ENCODE data around the gene NF1. TPM values are rescaled to one million over a fixed set of nuclear protein-coding genes. Genes with fewer than 3 reads are reported as not detected.

Gene NF1
- total RNA-seq, 2 experiments from 2014 or later = 15.5 to 18.7 TPM

DNA sequence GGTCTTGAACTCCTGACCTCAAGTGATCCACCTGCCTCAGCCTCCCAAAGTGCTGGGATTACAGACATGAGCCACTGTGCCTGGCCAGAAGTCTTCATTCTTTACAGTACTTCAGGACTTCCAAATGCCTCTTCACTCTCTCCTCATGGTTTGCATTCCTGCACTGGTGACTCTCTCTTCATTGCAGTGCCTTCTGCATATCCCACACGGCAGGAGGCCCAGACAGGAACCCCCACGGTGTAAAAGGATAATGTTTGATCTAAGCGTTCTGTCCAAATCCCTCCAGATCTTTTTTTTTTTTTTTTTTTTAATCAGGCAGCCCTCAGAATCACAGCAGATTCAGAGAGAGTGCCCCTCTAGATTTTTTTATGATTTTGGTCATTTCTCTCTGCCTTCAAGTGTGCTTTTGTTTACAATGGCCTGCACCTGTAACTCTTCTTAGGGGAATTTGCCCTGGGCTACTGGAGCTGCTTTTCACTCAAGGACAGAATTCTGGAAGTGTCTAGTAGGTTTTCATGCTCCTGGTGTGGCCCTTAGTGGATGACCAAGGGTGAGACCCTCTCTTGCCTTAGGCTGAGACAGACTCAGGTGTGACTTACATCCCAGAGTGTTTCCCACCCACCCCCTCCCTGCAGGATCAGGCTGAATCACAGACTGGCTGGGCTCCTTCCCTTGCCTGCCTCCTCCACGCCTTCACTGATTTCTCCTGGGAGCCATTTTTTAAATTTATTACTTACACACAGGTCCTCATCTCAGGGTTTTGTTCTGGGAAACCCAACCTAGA lies 19.8 kb upstream of the NF1 start:
- Histone ChIP-seq H3K9me3 (ENCODE audit: control insufficient read depth in 1 of 2, insufficient read depth in 1 of 2, low read length in 2 of 2) (no peaks in the 10 kb centered on the region), H3K4me1 (ENCODE audit: insufficient read depth, low read length) (no peaks in the 10 kb centered on the region), H3K27me3 (ENCODE audit: control insufficient read depth in 1 of 2, insufficient read depth in 2 of 2, low read length in 2 of 2) (no peaks in the 10 kb centered on the region), H3K36me3 (ENCODE audit: insufficient read depth, low read length) (no peaks in the 10 kb centered on the region), H3K27ac (ENCODE audit: low read depth in 1 of 2, low read length in 2 of 2) (no peak overlapping the region), H3K4me3 (ENCODE audit: low read length) (no peak overlapping the region)
- TF ChIP-seq, protein P1, sequence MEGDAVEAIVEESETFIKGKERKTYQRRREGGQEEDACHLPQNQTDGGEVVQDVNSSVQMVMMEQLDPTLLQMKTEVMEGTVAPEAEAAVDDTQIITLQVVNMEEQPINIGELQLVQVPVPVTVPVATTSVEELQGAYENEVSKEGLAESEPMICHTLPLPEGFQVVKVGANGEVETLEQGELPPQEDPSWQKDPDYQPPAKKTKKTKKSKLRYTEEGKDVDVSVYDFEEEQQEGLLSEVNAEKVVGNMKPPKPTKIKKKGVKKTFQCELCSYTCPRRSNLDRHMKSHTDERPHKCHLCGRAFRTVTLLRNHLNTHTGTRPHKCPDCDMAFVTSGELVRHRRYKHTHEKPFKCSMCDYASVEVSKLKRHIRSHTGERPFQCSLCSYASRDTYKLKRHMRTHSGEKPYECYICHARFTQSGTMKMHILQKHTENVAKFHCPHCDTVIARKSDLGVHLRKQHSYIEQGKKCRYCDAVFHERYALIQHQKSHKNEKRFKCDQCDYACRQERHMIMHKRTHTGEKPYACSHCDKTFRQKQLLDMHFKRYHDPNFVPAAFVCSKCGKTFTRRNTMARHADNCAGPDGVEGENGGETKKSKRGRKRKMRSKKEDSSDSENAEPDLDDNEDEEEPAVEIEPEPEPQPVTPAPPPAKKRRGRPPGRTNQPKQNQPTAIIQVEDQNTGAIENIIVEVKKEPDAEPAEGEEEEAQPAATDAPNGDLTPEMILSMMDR (IDR thresholded peaks at IDR 0.05) = no peak
- intact Hi-C loops (cut with DNase I, micrococcal nuclease) = no loop called here
- H3K4me1 Mint-ChIP-seq (ENCODE audit: low read depth) = no peaks in the 10 kb centered on the region
- ChIA-PET CTCF (no interaction called here), POLR2A (no interaction called here)
- no peak for DNase-seq
- H3K9me3 Mint-ChIP-seq = no peaks in the 10 kb centered on the region
- H3K36me3 Mint-ChIP-seq (ENCODE audit: low read depth) = no peaks in the 10 kb centered on the region
- no peak for ATAC-seq (ENCODE audit: poor library complexity)
- H3K27me3 Mint-ChIP-seq = no peaks in the 10 kb centered on the region
- H3K4me3 Mint-ChIP-seq = no peak overlapping the region
- H3K27ac Mint-ChIP-seq = no peak overlapping the region

DNA sequence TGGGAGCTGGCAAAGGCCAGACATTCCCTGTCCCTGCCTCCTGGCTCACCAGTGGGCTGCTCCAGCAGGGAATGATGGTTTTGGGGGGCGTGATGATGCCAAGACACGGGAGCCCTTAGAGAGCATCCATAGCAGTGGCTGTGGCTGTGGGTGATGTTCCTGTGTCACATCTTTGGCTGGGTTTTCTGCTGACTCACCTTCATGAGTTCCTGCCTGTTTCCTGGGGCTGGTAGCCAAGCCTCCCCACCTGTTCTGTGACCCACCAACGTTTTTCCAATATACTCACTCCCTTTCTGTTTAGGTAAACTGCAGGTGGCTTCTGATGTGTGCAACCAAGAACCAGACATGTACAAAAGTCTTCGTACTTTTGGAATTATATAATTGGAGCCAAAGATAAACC lies 16.5 kb upstream of the NF1 start:
- TF ChIP-seq, protein P1 (IDR thresholded peaks at IDR 0.05) = no peak
- Histone ChIP-seq H3K36me3 (ENCODE audit: insufficient read depth, low read length) (no peaks in the 10 kb centered on the region), H3K27me3 (ENCODE audit: control insufficient read depth in 1 of 2, insufficient read depth in 2 of 2, low read length in 2 of 2) (no peaks in the 10 kb centered on the region), H3K4me3 (ENCODE audit: low read length) (no peak overlapping the region), H3K4me1 (ENCODE audit: insufficient read depth, low read length) (no peaks in the 10 kb centered on the region), H3K9me3 (ENCODE audit: control insufficient read depth in 1 of 2, insufficient read depth in 1 of 2, low read length in 2 of 2) (no peaks in the 10 kb centered on the region), H3K27ac (ENCODE audit: low read depth in 1 of 2, low read length in 2 of 2) (no peak overlapping the region)
- H3K9me3 Mint-ChIP-seq = no peaks in the 10 kb centered on the region
- no peaks in the 10 kb centered on the region for H3K27me3 Mint-ChIP-seq
- no peak overlapping the region for H3K4me3 Mint-ChIP-seq
- intact Hi-C loops (cut with DNase I, micrococcal nuclease) = no loop called here
- no peaks in the 10 kb centered on the region for H3K4me1 Mint-ChIP-seq (ENCODE audit: low read depth)
- no peak overlapping the region for H3K27ac Mint-ChIP-seq
- DNase-seq = no peak
- ChIA-PET POLR2A (no interaction called here), CTCF (no interaction called here)
- ATAC-seq (ENCODE audit: poor library complexity) = no peak
- no peaks in the 10 kb centered on the region for H3K36me3 Mint-ChIP-seq (ENCODE audit: low read depth)

DNA sequence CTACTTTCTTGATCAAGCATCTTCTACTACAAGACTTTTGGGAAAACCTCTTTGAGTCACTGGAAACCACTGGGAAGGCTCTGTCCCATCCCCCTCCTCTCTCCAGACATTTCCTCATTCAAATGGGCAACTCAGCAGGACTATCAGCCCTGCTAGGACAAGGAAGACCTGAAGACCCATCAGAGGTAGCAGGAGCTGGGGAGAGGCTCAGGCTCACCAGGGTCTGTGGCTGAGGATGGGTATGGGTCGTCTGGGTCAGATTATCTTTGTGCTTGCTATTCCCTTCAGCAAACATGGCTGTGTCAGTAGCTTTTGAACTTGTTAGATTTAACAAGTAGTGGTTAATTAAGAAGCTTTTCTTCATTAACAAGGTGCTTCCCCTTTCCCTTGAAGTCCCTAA lies 15.0 kb upstream of the NF1 start:
- no peak overlapping the region for H3K27ac ChIP-seq (ENCODE audit: low read depth in 1 of 2, low read length in 2 of 2)
- DNase-seq = no peak
- no peak for ATAC-seq (ENCODE audit: poor library complexity)
- Mint-ChIP-seq H3K4me3 (no peak overlapping the region), H3K36me3 (ENCODE audit: low read depth) (no peaks in the 10 kb centered on the region), H3K4me1 (ENCODE audit: low read depth) (no peaks in the 10 kb centered on the region), H3K27me3 (no peaks in the 10 kb centered on the region), H3K9me3 (no peaks in the 10 kb centered on the region), H3K27ac (no peak overlapping the region)
- H3K36me3 ChIP-seq (ENCODE audit: insufficient read depth, low read length) = no peaks in the 10 kb centered on the region
- POLR2A ChIA-PET = no interaction called here
- CTCF ChIA-PET = no interaction called here
- intact Hi-C loops (cut with DNase I, micrococcal nuclease) = no loop called here
- H3K4me1 ChIP-seq (ENCODE audit: insufficient read depth, low read length) = no peaks in the 10 kb centered on the region
- TF ChIP-seq, protein P1 (IDR thresholded peaks at IDR 0.05) = no peak
- H3K27me3 ChIP-seq (ENCODE audit: control insufficient read depth in 1 of 2, insufficient read depth in 2 of 2, low read length in 2 of 2) = no peaks in the 10 kb centered on the region
- H3K4me3 ChIP-seq (ENCODE audit: low read length) = no peak overlapping the region
- no peaks in the 10 kb centered on the region for H3K9me3 ChIP-seq (ENCODE audit: control insufficient read depth in 1 of 2, insufficient read depth in 1 of 2, low read length in 2 of 2)

Measured in CD4-positive, alpha-beta T cell (primary cell).